ENCODE measurements around the gene COPS6.

The COPS6 gene

GRCh38 chr7:100064162-100064561 is 24.6 kb upstream of the COPS6 start:
- TF ChIP-seq TEAD4 (IDR thresholded peaks at IDR 0.05) (no peak), CEBPB (IDR thresholded peaks at IDR 0.05) (no peak), EP300 (IDR thresholded peaks at IDR 0.05; ENCODE audit: borderline replicate concordance) (no peak), EGR1 (IDR thresholded peaks at IDR 0.05) (no peak), USF1 (IDR thresholded peaks at IDR 0.05) (no peak), CREB1 (IDR thresholded peaks at IDR 0.05; ENCODE audit: low read depth) (no peak), REST (IDR thresholded peaks at IDR 0.05; ENCODE audit: low read depth) (no peak), NFIC (IDR thresholded peaks at IDR 0.05) (no peak), FOXM1 (IDR thresholded peaks at IDR 0.05; ENCODE audit: borderline replicate concordance, low read depth) (no peak), TCF12 (IDR thresholded peaks at IDR 0.05; ENCODE audit: low read depth) (no peak), YY1 (IDR thresholded peaks at IDR 0.05; ENCODE audit: low read depth) (no peak), ZBTB7A (IDR thresholded peaks at IDR 0.05; ENCODE audit: low read depth) (no peak), TAF1 (IDR thresholded peaks at IDR 0.05; ENCODE audit: low read depth) (no peak), MAX (IDR thresholded peaks at IDR 0.05) (no peak), RAD21 (IDR thresholded peaks at IDR 0.05; ENCODE audit: low read depth) (no peak)

GRCh38 chr7:100065452-100066186 is 23.1 kb upstream of the COPS6 start:
- TF ChIP-seq NFIC (IDR thresholded peaks at IDR 0.05) (no peak), RAD21 (IDR thresholded peaks at IDR 0.05; ENCODE audit: low read depth) (no peak), TAF1 (IDR thresholded peaks at IDR 0.05; ENCODE audit: low read depth) (no peak), ZBTB7A (IDR thresholded peaks at IDR 0.05; ENCODE audit: low read depth) (no peak), YY1 (IDR thresholded peaks at IDR 0.05; ENCODE audit: low read depth) (no peak), FOXM1 (IDR thresholded peaks at IDR 0.05; ENCODE audit: borderline replicate concordance, low read depth) (no peak), REST (IDR thresholded peaks at IDR 0.05; ENCODE audit: low read depth) (no peak), CREB1 (IDR thresholded peaks at IDR 0.05; ENCODE audit: low read depth) (no peak), EP300 (IDR thresholded peaks at IDR 0.05; ENCODE audit: borderline replicate concordance) (no peak), TCF12 (IDR thresholded peaks at IDR 0.05; ENCODE audit: low read depth) (no peak), USF1 (IDR thresholded peaks at IDR 0.05) (no peak), EGR1 (IDR thresholded peaks at IDR 0.05) (no peak), MAX (IDR thresholded peaks at IDR 0.05) (no peak), TEAD4 (IDR thresholded peaks at IDR 0.05) (no peak), CEBPB (IDR thresholded peaks at IDR 0.05) (no peak)

GRCh38 chr7:100066953-100067352 is 21.8 kb upstream of the COPS6 start:
- no peak for TF ChIP-seq RAD21 (IDR thresholded peaks at IDR 0.05; ENCODE audit: low read depth)
- no peak for TF ChIP-seq TAF1 (IDR thresholded peaks at IDR 0.05; ENCODE audit: low read depth)
- TF ChIP-seq USF1 (IDR thresholded peaks at IDR 0.05): no peak
- no peak for TF ChIP-seq CEBPB (IDR thresholded peaks at IDR 0.05)
- no peak for TF ChIP-seq NFIC (IDR thresholded peaks at IDR 0.05)
- no peak for TF ChIP-seq TCF12 (IDR thresholded peaks at IDR 0.05; ENCODE audit: low read depth)
- no peak for TF ChIP-seq ZBTB7A (IDR thresholded peaks at IDR 0.05; ENCODE audit: low read depth)
- TF ChIP-seq REST (IDR thresholded peaks at IDR 0.05; ENCODE audit: low read depth): no peak
- no peak for TF ChIP-seq TEAD4 (IDR thresholded peaks at IDR 0.05)

- no peak for TF ChIP-seq TEAD4 (IDR thresholded peaks at IDR 0.05)
- TF ChIP-seq REST (IDR thresholded peaks at IDR 0.05; ENCODE audit: low read depth): no peak
Measured at GRCh38 chr7:100069991-100070390, 18.8 kb upstream of the COPS6 start.

Data from Ishikawa (cell line).